ENCODE measurements around the gene ALG8.
A peak's percentile ranks its signal among the peaks of the same experiment; 100 is the strongest.

Gene ALG8

DNA sequence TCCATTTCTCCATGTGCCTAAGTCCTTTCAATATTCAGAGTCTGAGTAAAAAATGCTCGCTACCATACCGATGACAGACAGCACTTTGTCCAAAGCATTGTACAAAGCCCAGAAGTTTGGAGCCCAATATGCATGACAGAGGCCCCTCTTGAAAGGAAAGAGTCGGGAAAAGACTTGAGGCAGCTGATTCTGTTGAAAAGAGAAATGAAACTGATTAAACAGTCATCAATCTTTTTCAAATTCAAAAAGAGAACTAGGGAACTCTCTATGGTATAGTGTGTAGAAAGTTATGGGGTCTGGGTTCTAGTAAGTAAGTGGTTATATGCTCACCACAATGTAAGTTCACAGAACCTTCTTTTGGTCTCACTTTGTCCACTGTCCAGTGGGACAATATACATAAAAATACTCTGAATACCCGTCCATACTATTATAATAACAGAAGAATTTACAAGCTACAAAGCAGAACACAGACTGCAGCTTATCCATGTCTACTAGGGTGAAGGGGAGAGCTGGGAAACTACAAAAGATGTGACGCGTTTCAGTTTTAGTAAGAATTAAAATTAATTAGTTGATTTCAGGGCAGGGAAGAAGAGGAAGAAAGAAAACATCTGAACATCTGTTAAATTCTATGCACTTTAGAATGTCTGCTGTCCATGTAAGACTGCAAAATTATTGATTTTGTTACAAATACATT is 26.7 kb downstream of the ALG8 start:
- Histone ChIP-seq H3K27ac (peak overlapping the region in 1 of 11 experiments; percentile 22; a peak in 1 of 22 replicates), H3K9me3 (replicated peaks in 1 of 11) (no peaks in the 10 kb centered on the region), H3K27me3 (no peaks in the 10 kb centered on the region), H3K9ac (no peak overlapping the region), H3K36me3 (peaks cover 38 to 100% (median 93%) of the 10 kb centered on the region in 11 experiments), H3K4me2 (peak overlapping the region in 2 of 11 experiments; percentile 6 to 54; a peak in 3 of 22 replicates), H3K4me1 (peaks cover 0 to 13% (median 0%) of the 10 kb centered on the region in 10 experiments; a peak in 4 of 20 replicates), H4K20me1 (no peaks in the 10 kb centered on the region), H3K4me3 (no peak overlapping the region)
- TF ChIP-seq Cebpa-rat (IDR thresholded peaks at IDR 0.05): no peak

DNA sequence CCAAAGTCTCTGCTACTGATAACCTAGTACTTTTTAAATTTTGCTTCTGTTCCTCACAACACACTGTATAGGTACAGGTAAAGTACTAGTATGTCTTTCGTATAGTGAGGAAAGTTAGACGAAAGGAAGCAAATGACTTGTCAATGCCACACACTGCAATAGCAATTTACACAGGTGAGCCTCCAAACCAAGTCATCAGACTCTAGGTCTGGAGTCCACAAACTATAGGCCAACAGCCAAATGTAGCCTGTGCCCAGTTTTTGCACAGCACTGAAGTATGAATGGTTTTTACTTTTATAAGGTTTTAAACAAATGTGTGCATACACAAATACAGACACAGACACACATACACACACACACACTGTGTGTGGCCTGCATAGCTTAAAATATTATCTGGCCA is 28.1 kb downstream of the ALG8 start:
- Histone ChIP-seq H3K9ac (no peak overlapping the region), H3K9me3 (replicated peaks in 1 of 11) (no peaks in the 10 kb centered on the region), H3K4me1 (peaks cover 0 to 13% (median 0%) of the 10 kb centered on the region in 10 experiments; a peak in 4 of 20 replicates), H3K36me3 (peaks cover 31 to 96% (median 86%) of the 10 kb centered on the region in 11 experiments), H4K20me1 (no peaks in the 10 kb centered on the region), H3K4me3 (no peak overlapping the region), H3K27me3 (no peaks in the 10 kb centered on the region), H3K27ac (no peak overlapping the region), H3K4me2 (no peak overlapping the region)
- TF ChIP-seq Cebpa-rat (IDR thresholded peaks at IDR 0.05): no peak

DNA sequence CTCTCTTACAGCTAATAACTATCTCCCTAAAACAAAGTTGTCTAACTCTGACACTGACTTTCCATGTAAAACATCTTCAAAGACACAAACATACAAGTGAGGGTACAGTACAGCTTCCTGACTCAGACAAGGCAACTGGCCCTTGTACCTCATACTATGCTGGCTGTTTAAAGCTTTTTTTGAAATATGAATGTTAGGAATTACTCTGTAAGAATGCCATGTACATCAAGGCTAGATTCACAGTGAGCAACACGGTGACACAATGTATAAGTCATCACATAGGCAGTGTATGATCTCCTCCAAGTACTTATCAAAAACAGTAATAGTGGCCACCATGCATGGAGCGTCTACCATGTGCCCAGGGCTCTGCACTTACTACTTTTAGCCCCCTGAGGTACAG is 28.6 kb downstream of the ALG8 start:
- no peaks in the 10 kb centered on the region for H4K20me1 ChIP-seq
- TF ChIP-seq Cebpa-rat (IDR thresholded peaks at IDR 0.05): no peak
- H3K27ac ChIP-seq: no peak overlapping the region
- no peak overlapping the region for H3K4me2 ChIP-seq
- H3K36me3 ChIP-seq: peaks cover 27 to 96% (median 86%) of the 10 kb centered on the region in 11 experiments
- no peaks in the 10 kb centered on the region for H3K9me3 ChIP-seq (replicated peaks in 1 of 11)
- peaks cover 0 to 13% (median 0%) of the 10 kb centered on the region in 10 experiments; a peak in 4 of 20 replicates for H3K4me1 ChIP-seq
- H3K4me3 ChIP-seq: no peak overlapping the region
- no peaks in the 10 kb centered on the region for H3K27me3 ChIP-seq
- H3K9ac ChIP-seq: no peak overlapping the region

DNA sequence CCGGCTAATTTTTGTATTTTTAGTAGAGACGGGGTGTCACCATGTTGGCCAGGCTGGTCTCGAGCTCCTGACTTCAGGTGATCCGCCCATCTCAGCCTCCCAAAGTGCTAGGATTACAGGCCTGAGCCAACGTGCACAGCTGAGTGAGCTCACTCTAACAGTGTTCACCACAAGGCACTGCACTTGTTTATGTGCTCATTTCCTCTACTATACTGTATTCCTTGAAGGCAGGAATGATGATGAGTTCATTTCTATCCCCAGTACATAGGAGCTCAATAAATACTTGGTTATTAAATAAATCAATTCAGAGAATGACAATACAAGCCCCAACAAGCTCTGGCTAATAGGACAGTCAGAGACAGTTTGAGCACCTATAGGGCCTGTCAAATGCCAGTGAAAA is 29.1 kb downstream of the ALG8 start:
- Histone ChIP-seq H3K27ac (no peak overlapping the region), H3K36me3 (peaks cover 27 to 96% (median 88%) of the 10 kb centered on the region in 11 experiments), H3K4me3 (no peak overlapping the region), H3K9ac (no peak overlapping the region), H3K27me3 (no peaks in the 10 kb centered on the region), H3K9me3 (replicated peaks in 1 of 11) (no peaks in the 10 kb centered on the region), H3K4me1 (peaks cover 0 to 13% (median 0%) of the 10 kb centered on the region in 10 experiments; a peak in 4 of 20 replicates), H3K4me2 (no peak overlapping the region), H4K20me1 (no peaks in the 10 kb centered on the region)
- TF ChIP-seq Cebpa-rat (IDR thresholded peaks at IDR 0.05): no peak

DNA sequence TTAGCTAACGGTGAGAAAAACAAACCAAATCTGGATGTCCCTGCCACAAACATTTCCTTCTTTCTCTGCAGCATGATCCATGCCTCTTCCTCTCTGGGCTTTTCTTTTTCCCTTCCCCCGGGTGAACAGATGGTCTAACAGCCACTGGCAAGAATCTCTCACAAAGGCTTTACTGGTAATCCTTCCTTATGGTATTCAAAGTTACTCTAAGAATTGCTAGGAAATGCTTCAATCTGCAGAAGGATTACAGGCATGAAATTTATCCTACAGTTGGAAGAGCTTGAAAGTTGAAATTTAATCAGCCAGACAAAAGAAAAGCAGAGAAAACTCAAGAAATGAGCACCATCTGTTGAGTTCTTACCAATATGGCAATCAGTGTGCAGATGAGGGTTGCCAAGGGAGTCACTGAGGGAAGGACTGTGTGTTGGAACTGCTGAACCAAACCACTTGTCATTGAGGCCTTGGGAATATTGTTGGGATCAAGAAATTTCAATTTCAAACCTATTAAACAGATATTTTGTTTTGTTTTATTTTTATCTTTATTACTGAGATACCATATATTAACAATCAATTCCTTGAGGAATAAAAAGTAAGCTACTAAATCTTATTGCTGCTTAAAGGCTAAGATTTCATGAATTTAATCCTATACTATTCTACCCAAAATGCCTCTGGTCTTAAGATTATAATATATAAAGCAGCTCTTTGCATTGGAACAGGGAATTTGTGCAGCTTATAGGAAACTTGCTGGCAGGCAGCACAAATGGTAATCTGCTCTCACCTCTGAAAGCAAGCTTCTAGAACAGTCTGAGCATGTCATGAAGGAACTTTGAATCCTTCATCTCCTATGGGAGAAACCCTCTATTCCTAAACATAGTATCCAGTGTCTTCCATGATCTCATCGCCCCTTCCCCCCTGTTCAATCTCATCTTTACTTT is 30.1 kb downstream of the ALG8 start:
- peaks cover 0 to 13% (median 0%) of the 10 kb centered on the region in 10 experiments; a peak in 4 of 20 replicates for H3K4me1 ChIP-seq
- no peak overlapping the region for H3K27ac ChIP-seq
- no peaks in the 10 kb centered on the region for H3K9me3 ChIP-seq (replicated peaks in 1 of 11)
- H3K4me3 ChIP-seq: no peak overlapping the region
- no peak overlapping the region for H3K4me2 ChIP-seq
- no peaks in the 10 kb centered on the region for H3K27me3 ChIP-seq
- H3K36me3 ChIP-seq: peaks cover 27 to 96% (median 87%) of the 10 kb centered on the region in 11 experiments
- no peak for TF ChIP-seq Cebpa-rat (IDR thresholded peaks at IDR 0.05)
- H3K9ac ChIP-seq: no peak overlapping the region
- H4K20me1 ChIP-seq: no peaks in the 10 kb centered on the region

DNA sequence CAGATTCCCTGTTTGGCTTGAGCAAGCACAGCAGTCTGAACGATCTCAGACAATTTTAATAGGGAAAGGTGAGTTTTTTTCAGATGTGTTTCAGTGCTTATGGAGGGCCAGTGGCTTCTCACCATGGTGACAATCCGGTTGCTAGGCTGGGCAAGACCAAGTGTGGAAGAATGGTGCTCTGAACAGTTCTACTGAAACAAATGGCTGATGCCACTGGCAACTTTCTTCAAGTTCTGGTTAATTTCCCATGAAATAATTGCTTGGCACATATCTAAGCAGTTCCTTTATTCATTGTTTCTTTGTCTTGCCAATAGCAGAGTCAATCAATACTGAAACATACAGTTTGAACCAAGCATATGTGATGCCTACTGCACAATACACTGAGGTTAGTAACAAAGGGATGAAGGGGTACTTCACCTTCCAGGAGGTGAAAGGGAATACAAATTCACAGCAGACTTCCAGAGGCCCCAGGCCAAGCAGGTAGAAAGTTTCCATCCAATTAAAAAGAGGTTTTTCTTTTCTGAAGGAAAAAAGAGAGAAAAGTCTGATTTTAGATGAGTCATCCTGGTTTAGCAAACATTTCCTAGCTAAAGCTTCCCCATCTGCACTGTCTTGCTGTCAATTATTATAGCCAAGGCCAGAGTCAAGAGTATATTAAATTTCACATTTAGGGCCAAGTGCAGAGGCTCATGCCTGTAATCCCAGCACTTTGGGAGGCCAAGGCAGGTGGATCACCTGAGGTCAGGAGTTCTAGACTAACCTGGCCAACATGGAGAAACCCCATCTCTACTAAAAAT is 38.6 kb downstream of the ALG8 start:
- no peak overlapping the region for H3K4me3 ChIP-seq
- H4K20me1 ChIP-seq: no peaks in the 10 kb centered on the region
- TF ChIP-seq Cebpa-rat (IDR thresholded peaks at IDR 0.05): no peak
- H3K4me1 ChIP-seq: peaks cover 0 to 9% (median 0%) of the 10 kb centered on the region in 10 experiments; a peak in 5 of 20 replicates
- peaks cover 51 to 100% (median 84%) of the 10 kb centered on the region in 11 experiments for H3K36me3 ChIP-seq
- H3K9me3 ChIP-seq (replicated peaks in 1 of 11): no peaks in the 10 kb centered on the region
- H3K27me3 ChIP-seq: no peaks in the 10 kb centered on the region
- no peak overlapping the region for H3K9ac ChIP-seq
- no peak overlapping the region; a peak in 1 of 22 replicates for H3K27ac ChIP-seq
- H3K4me2 ChIP-seq: peak overlapping the region in 1 of 11 experiments; percentile 22; a peak in 1 of 22 replicates

DNA sequence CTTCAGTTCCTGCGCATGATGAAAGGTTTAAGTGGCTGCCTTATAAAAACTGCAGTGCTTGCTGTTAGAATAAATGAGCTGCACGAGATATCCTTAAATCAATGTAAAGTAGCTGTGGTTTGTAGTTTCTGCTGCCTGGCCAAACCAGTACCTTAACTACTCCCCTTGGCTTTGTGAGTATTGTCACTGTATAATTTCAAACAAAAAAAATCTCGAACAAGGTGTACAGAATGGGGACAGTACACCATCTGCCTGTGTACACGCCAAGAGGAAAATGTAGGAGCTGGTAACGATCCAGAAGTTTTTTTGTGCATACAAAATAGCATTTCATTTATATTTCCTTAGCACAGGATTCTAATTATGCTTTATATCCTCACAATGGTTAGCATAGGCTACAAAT is 39.2 kb downstream of the ALG8 start:
- Histone ChIP-seq H3K4me1 (peaks cover 0 to 9% (median 0%) of the 10 kb centered on the region in 10 experiments; a peak in 5 of 20 replicates), H3K36me3 (peaks cover 51 to 99% (median 80%) of the 10 kb centered on the region in 11 experiments)

DNA sequence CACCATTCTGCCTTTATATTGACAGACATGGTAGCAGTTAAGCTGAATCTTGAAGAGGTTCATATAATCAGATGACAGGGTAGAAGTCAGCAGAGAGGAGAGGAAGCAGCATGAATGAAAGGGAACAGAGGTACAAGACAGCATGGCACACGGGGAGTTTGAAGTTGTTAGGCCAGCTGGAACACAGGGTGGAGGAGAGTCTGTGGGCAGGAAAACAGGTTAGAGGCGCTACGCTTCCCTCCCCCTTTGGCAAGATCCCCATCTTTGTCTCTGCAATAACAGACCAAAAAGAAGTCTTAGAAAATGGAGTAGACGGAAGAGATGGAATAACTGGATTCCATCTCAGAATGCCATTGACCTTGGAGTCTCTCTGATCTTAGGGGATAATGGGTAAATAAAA is 39.8 kb downstream of the ALG8 start:
- H3K36me3 ChIP-seq: peaks cover 57 to 99% (median 83%) of the 10 kb centered on the region in 11 experiments

More for the DNA sequence above, 39.2 kb downstream of the ALG8 start:
- no peak overlapping the region for H3K27ac ChIP-seq
- H3K27me3 ChIP-seq: no peaks in the 10 kb centered on the region
- no peak for TF ChIP-seq Cebpa-rat (IDR thresholded peaks at IDR 0.05)
- H3K4me2 ChIP-seq: no peak overlapping the region
- H3K4me3 ChIP-seq: no peak overlapping the region
- H3K9ac ChIP-seq: no peak overlapping the region
- no peaks in the 10 kb centered on the region for H4K20me1 ChIP-seq
- H3K9me3 ChIP-seq (replicated peaks in 1 of 11): no peaks in the 10 kb centered on the region

More for the DNA sequence above, 39.8 kb downstream of the ALG8 start:
- Histone ChIP-seq H3K4me2 (no peak overlapping the region), H3K27me3 (no peaks in the 10 kb centered on the region), H4K20me1 (no peaks in the 10 kb centered on the region), H3K4me1 (peaks cover 0 to 9% (median 0%) of the 10 kb centered on the region in 10 experiments; a peak in 5 of 20 replicates), H3K27ac (no peak overlapping the region), H3K4me3 (no peak overlapping the region), H3K9ac (no peak overlapping the region), H3K9me3 (replicated peaks in 1 of 11) (no peaks in the 10 kb centered on the region)
- TF ChIP-seq Cebpa-rat (IDR thresholded peaks at IDR 0.05): no peak
